Stimulated activated CD4-positive, alpha-beta T cell treated with anti-CD3 and anti-CD28 coated beads, Interleukin-12 subunit alpha, Interleukin-12 subunit beta, amount 100 ng/mL, for 48 hours (primary cell): ENCODE data around the gene NPC1L1.
A peak's percentile ranks its signal among the peaks of the same experiment; 100 is the strongest.

Experiments
- DNase-seq, 3 donors: peaks; one replicate each; pipeline ENCODE4 v3.0.0-alpha.2; 2020; ENCODE audit warnings: low read depth in 2 of 3, low spot score in 1 of 3

Gene NPC1L1

DNA sequence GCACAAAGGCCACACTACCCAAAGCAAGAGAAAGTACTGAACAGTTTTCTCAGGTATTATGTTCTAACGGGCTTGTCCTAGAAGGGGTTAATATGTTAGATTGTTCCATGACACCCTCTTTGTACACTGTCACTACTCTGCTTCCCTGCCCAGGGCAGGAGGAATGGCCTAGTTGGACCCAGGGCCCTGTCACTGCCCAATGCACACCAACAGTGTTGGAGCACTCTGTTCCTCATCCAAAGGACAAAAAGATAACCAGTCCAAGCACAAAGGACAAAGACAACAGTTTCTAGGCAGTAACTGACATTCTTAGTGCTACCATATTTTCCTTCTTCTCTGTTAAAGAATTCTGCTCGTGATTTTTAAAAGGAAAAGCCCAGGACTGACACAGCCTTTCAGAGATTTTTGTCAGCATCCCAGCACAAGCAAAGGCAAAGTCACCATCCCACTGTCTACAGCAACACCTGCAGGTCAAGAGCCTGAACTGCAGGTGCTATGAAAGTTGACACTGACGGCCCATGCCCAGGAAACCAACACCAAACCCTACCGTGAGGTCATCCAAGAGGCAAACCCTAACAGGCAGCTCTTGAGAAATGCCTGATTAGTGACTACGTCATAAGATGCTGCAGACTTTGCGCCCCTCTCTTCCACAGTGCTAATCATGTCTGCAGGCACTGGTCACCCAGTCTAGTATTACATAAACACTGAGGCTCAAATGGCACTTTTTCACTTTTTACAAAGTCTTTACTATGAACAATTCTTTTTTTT lies 63.9 kb downstream of the NPC1L1 start:
- peak; percentile 33 to 53 (median 36) for DNase-seq

DNA sequence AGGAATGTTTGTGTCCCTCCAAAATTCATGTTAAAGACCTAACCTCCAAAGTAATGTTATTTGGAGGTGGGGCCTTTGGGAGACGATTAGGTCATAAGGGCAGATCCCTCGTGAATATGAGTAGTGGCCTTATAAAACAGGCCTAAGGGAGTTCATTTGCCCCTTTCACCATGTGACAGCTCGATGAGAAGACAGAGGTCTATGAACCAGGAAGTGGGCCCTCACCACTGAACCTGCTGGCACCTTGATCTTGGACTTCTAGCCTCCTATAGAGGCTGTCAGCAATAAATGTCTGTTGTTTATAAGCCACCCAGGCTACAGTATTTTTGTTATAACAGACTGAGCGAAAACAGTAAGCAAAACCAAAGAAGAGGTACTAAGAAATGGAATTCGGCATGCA lies 64.8 kb downstream of the NPC1L1 start:
- no peak for DNase-seq

DNA sequence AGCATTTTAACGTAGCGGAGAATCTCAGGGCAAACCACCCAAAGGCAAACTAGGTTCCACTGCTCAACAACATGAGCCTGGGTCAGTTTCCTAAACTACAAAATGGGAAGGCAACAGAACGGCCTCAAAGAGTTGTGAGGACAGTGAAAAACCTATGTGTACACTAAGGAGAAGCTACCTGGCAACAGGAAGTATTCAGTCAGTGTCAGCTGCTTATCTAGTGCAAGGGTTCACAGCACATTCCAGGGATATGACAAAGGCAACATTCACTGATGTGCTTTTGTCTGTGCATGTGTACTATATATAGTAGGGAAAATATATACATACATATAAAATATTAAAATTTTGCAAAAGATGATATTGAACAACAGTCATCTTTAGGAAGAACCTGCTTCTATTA lies 67.8 kb downstream of the NPC1L1 start:
- no peak for DNase-seq

DNA sequence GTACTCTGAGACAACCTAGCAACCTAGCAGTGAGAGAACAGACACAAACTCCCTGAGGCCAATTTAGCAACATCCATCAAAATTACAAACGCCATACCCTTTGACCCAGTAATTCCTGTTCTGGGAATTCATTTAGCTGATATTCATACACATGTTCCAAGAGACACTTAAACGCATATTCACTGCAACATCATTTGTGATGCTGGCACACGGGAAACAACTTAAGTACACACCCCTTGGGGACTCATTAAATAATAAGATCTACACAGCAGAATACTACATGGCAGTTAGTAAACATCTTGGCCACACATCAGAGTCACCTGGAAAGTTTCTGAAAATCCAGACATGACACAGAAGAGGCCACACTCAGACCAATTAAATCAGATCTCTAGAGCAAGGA lies 68.3 kb downstream of the NPC1L1 start:
- no peak for DNase-seq

DNA sequence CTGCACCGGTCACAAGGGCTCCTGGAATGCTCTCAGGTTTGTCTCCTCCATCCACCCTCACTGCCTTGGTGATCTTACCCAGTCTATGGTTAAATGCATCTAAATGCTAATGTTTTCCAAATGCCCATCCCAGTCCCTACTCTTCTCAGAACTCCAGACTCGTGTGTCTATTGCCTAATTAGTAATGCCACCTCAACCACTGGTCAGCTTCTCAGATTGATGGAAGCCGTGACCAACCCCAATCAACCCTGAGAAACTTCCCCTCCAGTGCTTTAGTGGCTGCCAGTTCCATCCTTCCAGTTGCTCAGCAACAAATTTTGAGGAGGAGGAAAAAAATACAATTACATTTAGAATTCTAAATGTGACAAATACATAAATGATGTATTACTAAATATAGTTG lies 69.3 kb downstream of the NPC1L1 start:
- DNase-seq: no peak

DNA sequence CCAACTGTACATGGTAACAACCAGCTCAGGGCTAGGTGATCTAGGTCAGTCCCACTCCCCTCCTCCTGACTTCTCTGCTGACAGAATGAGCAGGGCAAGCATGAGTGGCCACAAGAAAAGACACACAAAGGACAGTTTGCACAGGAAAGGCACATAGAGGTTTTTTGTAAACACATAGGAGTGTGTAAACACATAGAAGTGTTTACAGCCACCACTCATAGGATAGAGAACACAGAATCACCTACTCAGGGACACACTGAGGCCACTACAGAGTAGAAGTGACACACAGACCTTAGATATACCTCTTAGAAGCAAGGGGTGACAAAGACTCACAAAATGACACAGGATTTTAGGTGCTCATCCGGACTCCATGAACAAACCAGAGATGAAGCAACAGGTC lies 69.7 kb downstream of the NPC1L1 start:
- DNase-seq: no peak

DNA sequence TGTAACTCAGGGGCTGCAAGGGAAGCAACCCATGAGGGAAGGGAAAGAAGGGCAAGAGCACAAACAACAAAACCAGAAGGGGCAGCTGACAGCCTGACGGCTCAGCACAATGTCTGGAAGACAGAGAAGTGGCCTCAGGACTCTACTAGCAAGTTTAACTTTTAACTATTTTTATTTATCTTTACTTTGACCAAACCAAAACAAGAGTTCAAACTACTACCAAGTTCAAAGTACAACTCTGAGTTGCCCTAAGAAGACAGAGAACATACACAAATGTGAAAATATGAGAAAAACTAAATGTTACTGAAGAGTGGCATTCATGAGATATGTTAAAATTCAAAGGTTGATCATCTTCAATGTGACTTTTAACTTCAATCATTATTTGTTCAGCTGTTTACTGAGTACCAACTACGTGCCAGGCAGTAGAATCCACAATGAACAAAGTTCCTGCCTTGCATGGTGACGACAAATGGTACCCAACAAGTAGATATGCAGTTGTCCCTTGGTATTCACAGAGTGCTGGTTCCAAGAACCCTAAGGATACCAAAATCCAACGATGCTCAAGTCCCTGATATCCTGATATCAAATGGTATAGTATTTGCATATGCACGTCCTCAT lies 70.4 kb downstream of the NPC1L1 start:
- no peak for DNase-seq

DNA sequence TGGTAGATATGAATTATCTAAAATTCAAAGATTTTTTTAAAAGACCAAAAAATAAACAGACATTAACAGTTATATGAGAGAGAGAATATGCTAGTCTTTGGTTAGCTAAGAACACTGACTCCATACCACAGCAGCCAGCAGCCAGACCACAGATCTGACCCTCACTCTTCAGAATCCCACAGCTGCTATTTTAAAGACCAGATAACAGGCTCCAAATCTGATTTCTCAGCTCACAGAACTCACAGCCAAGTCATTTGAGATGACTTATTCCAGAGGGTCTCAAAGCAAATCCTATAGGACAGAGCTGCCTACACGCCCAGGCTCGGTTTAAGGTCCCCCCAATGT lies 71.0 kb downstream of the NPC1L1 start:
- DNase-seq: no peak

DNA sequence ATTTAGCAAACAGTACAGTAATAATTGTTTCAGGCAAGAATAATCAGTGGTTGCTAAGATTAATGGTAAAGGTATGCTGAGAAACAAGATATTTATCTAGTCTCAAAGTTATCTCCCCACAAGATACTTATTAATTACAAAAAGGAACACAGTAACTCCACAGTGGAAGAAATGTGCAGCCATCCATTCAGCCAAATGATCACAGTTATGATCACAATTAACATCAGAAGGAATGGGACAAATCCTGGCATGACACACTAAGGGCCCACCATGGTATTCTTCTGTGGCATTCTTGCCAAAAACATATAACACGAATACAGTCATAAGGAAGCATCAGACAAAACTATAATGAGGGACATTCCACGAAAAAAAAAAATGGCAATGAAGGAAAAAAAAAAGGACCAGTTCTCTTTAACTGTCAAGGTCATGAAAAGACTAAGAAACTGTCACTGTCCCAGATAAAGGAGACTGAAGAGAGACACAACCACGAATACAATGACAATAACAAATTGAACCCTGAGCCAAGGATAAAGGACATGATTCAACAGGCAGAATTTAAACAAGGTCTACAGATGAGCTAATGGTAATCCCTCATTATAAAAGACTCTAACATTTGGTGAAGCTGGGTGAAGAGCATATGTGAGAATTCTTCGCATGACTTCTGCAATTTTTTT lies 71.5 kb downstream of the NPC1L1 start:
- no peak for DNase-seq

DNA sequence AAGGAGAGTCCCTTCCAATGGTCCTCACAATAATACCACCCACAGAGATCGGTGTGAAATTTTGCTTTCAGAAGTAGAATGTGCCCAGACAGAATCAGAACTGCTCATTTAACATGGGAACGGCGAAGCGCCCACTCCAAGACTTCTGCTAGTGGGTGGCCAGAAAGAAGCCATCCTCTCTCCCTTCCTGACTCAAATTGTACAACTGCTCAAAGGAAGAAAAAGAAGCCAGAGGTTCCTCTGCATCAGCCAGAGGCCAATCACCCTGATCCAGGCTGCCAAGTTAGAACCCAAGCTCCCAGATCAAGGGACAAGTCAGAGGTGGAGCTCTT lies 73.9 kb downstream of the NPC1L1 start:
- no peak for DNase-seq

DNA sequence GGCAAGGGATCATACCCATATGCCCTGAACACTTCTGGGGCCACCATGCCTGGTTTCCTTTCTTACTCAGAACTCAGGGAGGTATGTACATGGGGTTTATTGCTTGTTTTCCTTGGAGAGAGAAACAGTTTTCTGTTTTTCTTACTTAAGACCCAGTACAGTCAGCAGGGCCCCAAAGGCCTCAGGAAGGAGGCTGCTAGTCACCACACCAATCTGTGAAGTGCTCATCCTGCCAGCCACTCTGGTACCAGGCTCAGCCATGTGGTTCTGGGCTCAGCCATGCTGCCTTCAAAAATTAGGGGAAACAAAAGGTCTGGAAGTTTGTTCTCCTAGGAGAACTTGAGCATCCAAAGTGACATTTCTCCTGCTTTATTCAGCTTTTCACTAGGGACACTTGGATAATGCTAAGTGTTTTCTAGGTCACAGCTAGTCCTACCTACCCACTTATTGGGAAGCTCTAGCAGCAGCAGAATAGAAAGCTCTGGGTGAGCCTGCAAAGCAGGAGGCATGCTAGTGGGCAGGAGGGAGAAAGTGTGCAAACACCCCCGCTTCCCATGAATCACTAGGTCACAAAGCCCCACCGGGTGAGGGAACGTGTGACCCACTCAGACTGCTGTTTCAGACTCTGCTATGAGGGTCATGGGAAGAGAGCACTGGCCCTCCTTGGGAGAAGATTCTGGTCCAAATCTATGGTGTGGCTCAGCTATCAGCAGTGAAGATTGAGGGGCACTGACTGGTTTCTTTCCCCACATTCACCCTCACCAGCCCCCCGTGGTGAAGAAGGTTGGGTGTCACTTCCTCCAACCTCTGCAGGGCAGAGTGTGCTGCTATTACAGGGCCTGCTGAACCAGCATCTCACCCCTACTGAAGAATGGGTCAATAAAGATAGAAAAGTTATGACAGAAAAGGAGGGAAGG lies 74.6 kb downstream of the NPC1L1 start:
- DNase-seq: no peak

DNA sequence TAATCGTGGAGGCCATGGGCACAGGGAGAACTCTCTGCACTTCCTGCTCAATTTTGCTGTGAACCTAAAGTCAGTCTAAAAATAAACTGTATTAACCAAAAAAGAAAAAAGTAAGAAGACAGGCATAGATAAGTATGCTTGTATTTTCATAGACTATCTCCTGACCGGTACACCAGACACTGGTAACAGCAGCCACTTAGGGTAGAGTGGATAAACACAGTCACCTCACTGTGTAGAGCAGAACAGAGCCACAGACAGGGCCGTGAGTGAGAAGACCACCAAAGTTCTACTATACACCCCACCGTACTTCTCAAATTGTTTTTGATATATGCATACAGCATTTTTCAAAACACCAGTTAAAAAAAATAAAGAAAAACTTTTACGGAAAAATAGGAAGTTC lies 75.6 kb downstream of the NPC1L1 start:
- DNase-seq: no peak

DNA sequence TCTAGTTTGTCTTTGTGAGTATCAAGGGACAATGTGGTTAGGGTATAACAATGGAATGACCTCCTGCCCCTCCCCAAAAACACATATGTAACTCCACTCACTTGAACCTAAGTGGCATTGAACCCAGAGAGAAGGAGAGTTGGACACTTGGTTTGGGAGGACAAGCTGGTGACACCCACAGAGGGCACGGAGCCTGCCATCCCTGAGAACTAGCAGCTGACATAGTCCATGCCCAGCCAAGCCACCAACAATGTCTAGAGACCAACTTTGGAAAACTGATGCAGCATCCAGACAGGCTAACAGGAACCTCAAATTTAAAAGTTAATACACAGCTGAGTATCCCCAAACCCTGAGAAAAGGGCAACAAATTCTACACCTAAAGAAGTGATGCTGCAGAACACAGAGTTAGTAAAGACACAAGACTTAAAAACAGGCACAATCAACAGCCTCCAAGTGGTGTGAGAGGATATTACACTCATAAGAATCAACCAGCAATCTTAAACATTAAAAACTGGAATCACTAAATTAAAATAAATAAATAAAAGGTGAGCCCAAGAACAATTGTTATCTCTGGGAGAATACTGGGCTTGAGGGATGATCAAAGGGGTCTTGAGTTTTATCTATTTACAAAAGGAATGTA lies 77.8 kb downstream of the NPC1L1 start:
- DNase-seq: no peak
